K562 (cell line): ENCODE results near the gene RORC. TPM values are rescaled to one million over a fixed set of nuclear protein-coding genes. Genes with fewer than 3 reads are reported as not detected.

Experiments
- BRF2 ChIP-seq: IDR thresholded peaks from 3 replicates; pipeline ENCODE4 v1.6.1; 2011; ENCODE audit warnings: borderline replicate concordance, mild to moderate bottlenecking; ENCODE audit not compliant: insufficient read length, insufficient read depth
- CTCFL ChIP-seq: IDR thresholded peaks from 2 replicates; pipeline ENCODE4 v1.6.1; 2011; ENCODE audit warnings: borderline replicate concordance, low read depth, mild to moderate bottlenecking, moderate library complexity, low read length; ENCODE audit not compliant: insufficient read depth, poor library complexity, severe bottlenecking
- DNMT1 ChIP-seq: fragments of 450-650 bp; IDR thresholded peaks from 2 replicates; pipeline ENCODE4 v1.6.1; 2016; ENCODE audit warnings: antibody characterized with exemption, mild to moderate bottlenecking
- GTF2E2 ChIP-seq: fragments of 200-800 bp; sonication (Bioruptor generic); IDR thresholded peaks from 2 replicates; pipeline ENCODE4 v1.6.1; 2016; ENCODE audit warnings: missing genetic modification characterization, missing compliant biosample characterization
- GTF3C2 ChIP-seq: IDR thresholded peaks from 3 replicates; pipeline ENCODE4 v1.6.1; 2011; ENCODE audit warnings: borderline replicate concordance, mild to moderate bottlenecking, moderate library complexity; ENCODE audit not compliant: insufficient read length; ENCODE audit errors: extremely low read depth
- MAZ ChIP-seq, 2 experiments: fragments of 450-650 bp in 1 of 2; sonication (generic) in 1 of 2; formaldehyde crosslinking; IDR thresholded peaks in 1 of 2; conservative IDR thresholded peaks in 1 of 2; 2 replicates each; pipeline versions ENCODE4 v1.4.0 to v1.5.0; 2020; ENCODE audit warnings: mild to moderate bottlenecking in 1 of 2, missing genetic modification reagents in 1 of 2
- NFXL1 ChIP-seq: fragments of 450-650 bp; formaldehyde crosslinking; IDR thresholded peaks from 2 replicates; pipeline ENCODE4 v1.4.0; 2021; ENCODE audit warnings: mild to moderate bottlenecking
- NR2C2 ChIP-seq, 2 experiments: fragments of 200-800 bp in 1 of 2; sonication (Bioruptor generic) in 1 of 2; sonication (generic) in 1 of 2; formaldehyde crosslinking in 1 of 2; IDR thresholded peaks; 2 replicates each; pipeline versions ENCODE4 v1.6.1 to v1.8.0; 2016 to 2022; ENCODE audit warnings: mild to moderate bottlenecking in 1 of 2, missing compliant biosample characterization in 1 of 2, missing genetic modification characterization in 1 of 2, missing genetic modification reagents in 1 of 2
- PCBP1 ChIP-seq: fragments of 200-400 bp; formaldehyde crosslinking; IDR thresholded peaks from 2 replicates; pipeline ENCODE4 v1.6.1; 2018; ENCODE audit warnings: mild to moderate bottlenecking, low read depth, low read length; ENCODE audit not compliant: poor library complexity, severe bottlenecking
- PHF20 ChIP-seq: fragments of 450-650 bp; IDR thresholded peaks from 2 replicates; pipeline ENCODE4 v1.6.1; 2018; ENCODE audit not compliant: partially characterized antibody
- RCOR1 ChIP-seq, 2 experiments: IDR thresholded peaks; 2 replicates each; pipeline ENCODE4 v1.6.1; 2012; ENCODE audit warnings: low read depth in 2 of 2, low read length in 2 of 2, borderline replicate concordance in 1 of 2, improper control_type of control experiment in 1 of 2
- RFX1 ChIP-seq: fragments of 450-650 bp; IDR thresholded peaks from 2 replicates; pipeline ENCODE4 v1.6.1; 2016; ENCODE audit warnings: mild to moderate bottlenecking, moderate library complexity
- TBP ChIP-seq: optimal IDR thresholded peaks from 2 replicates; pipeline ENCODE3; 2011; ENCODE audit warnings: low read depth, low read length, improper control_type of control experiment
- TRIM24 ChIP-seq, 2 experiments: fragments of 450-650 bp; IDR thresholded peaks; 2 replicates each; pipeline ENCODE4 v1.6.1; 2016
- YBX1 ChIP-seq: fragments of 450-650 bp; IDR thresholded peaks from 2 replicates; pipeline ENCODE4 v1.7.1; 2016; ENCODE audit warnings: mild to moderate bottlenecking
- ZMIZ1 ChIP-seq, 2 experiments: fragments of 150-350 bp in 1 of 2; IDR thresholded peaks; 2 replicates each; pipeline ENCODE4 v1.6.1; 2012 to 2016; ENCODE audit warnings: low read depth in 2 of 2, low read length in 2 of 2, mild to moderate bottlenecking in 1 of 2, moderate library complexity in 1 of 2
- ZNF134 ChIP-seq: fragments of 250-450 bp; sonication (Bioruptor Pico); conservative IDR thresholded peaks from 2 replicates; pipeline ENCODE4 v1.4.0; 2020
- ZNF644 ChIP-seq: fragments of 200-800 bp; sonication (Bioruptor generic); IDR thresholded peaks from 2 replicates; pipeline ENCODE4 v1.6.1; 2016; ENCODE audit warnings: low read depth, missing genetic modification characterization, missing compliant biosample characterization
- polyA plus RNA-seq, 8 experiments: library from polyadenylated mRNA; depleted of rRNA in 4 of 8; stranded (reverse) in 5 of 8; unstranded in 3 of 8; fragments of >200 nt; fragmentation: Nextera tagmentation in 2 of 8; fragmentation: Illumina TruSeq in 1 of 8; extraction: Ambion mirVana in 2 of 8; extraction: Trizol in 1 of 8; gene quantifications; 2 replicates each; pipeline versions ENCODE4 v1.2.1 to v1.2.3, GENCODE V29; 2011 to 2014; ENCODE audit warnings: inconsistent platforms in 1 of 8, missing spikeins in 1 of 8
- total RNA-seq, 7 experiments: library from RNA; depleted of rRNA in 6 of 7; stranded (reverse); fragments of >200 nt in 6 of 7; fragmentation: Illumina TruSeq in 2 of 7; extraction: Trizol in 2 of 7; gene quantifications; 2 replicates each; pipeline versions ENCODE4 v1.2.1 to v1.2.3, GENCODE V29; 2011 to 2021; ENCODE audit warnings: low replicate concordance in 1 of 7

Gene RORC
- total and polyA plus RNA-seq, 9 of the 15 experiments (the other 6 are each of a cell fraction or from before 2014, with no cell fraction given), result not detected

GRCh38 chr1:151846062-151846568, 14.5 kb upstream of the RORC start (continued):
- TF ChIP-seq ZMIZ1 (IDR thresholded peaks at IDR 0.05; ENCODE audit: low read depth in 2 of 2, low read length in 2 of 2) (no peak), NR2C2 (CRISPR knock-in tag; IDR thresholded peaks at IDR 0.05) (no peak), NR2C2 (tag; IDR thresholded peaks at IDR 0.05) (no peak), DNMT1 (no peak), GTF3C2 (no peak), CTCFL (peak; percentile 58), MAZ (CRISPR knock-in tag; conservative IDR thresholded peaks at IDR 0.05 in 1 of 2, IDR thresholded peaks at IDR 0.05 in 1 of 2) (no peak), GTF2E2 (no peak), RCOR1 (IDR thresholded peaks at IDR 0.05; ENCODE audit: borderline replicate concordance in 1 of 2, low read depth in 2 of 2, low read length in 2 of 2) (no peak), PHF20 (no peak), RFX1 (no peak), NFXL1 (CRISPR knock-in tag) (no peak), TRIM24 (IDR thresholded peaks at IDR 0.05) (0 out of 4 replicates have a peak, but pooled peaks of 1 of the 2 experiments have one; percentile 7), YBX1 (no peak), TBP (no peak), ZNF644 (no peak), PCBP1 (no peak), BRF2 (no peak), ZNF134 (CRISPR knock-in tag) (no peak)
